Measurements from ENCODE around the gene FNDC10. TPM values are rescaled to one million over a fixed set of nuclear protein-coding genes. Genes with fewer than 3 reads are reported as not detected.

The FNDC10 gene
- total and polyA plus RNA-seq, 9 of the 15 experiments (the other 6 are each of a cell fraction or from before 2014, with no cell fraction given), result 0.08 to 6.3 (median 1.6) TPM

DNA sequence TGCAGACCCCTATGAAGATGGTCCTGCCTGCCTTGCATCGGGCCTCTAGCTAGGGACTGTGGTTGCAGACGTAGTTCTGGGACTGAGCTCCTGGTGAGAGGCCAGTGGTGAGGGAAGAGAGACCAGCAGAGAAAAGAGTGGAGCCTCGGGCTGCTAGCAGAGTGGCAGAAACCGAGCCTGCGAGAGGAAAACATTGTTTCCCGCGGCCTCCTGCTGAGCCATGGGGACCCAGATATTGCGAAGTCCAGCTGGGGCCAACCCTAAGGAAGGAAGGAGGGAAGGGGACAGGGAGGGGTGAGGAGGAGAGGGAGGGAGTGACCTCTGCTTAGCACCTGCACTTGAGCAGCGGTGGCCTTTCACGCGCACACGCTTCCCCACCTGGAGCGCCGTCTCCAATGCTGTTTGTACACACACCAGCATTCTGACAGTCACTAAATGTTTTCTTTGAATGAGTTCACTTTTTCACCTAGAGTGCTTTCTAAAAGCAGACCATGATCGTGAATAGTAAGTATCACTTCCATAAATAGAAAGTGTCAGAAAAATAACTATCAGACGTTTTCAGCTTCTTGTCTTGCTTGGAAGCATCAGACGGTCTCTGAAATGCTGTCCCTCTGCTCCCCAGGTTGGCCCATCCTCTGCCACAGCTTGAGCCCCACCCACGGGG is 2.5 kb upstream of the FNDC10 start (continued):
- no peak for TF ChIP-seq ZBTB40 (IDR thresholded peaks at IDR 0.05)
- TF ChIP-seq ZBTB40 (CRISPR knock-in tag; IDR thresholded peaks at IDR 0.05), result no peak
- no peak for TF ChIP-seq MEF2A (IDR thresholded peaks at IDR 0.05; ENCODE audit: control insufficient read depth, low read depth, low read length)
- TF ChIP-seq COPS2 (conservative IDR thresholded peaks at IDR 0.05), result no peak
- no peak for TF ChIP-seq IRF9 (tag; IDR thresholded peaks at IDR 0.05)
- TF ChIP-seq ZNF212 (CRISPR knock-in tag; IDR thresholded peaks at IDR 0.05), result no peak

Measured in K562 (cell line).